Testis (tissue), 2 donors: Measurements from ENCODE around the gene LRRIQ4.

Source experiments
- CTCF ChIP-seq, 3 experiments: fragments of 450-650 bp in 2 of 3; fragments of 200-600 bp in 1 of 3; sonication (generic) in 1 of 3; IDR thresholded peaks; one replicate each; pipeline ENCODE4 v1.5.1; 2016 to 2019; ENCODE audit warnings: antibody characterized with exemption in 3 of 3, mild to moderate bottlenecking in 2 of 3, moderate library complexity in 1 of 3
- POLR2A ChIP-seq: fragments of 450-650 bp; IDR thresholded peaks from one replicate; pipeline ENCODE4 v1.6.1; 2017; ENCODE audit warnings: antibody characterized with exemption, mild to moderate bottlenecking, moderate library complexity

DNA sequence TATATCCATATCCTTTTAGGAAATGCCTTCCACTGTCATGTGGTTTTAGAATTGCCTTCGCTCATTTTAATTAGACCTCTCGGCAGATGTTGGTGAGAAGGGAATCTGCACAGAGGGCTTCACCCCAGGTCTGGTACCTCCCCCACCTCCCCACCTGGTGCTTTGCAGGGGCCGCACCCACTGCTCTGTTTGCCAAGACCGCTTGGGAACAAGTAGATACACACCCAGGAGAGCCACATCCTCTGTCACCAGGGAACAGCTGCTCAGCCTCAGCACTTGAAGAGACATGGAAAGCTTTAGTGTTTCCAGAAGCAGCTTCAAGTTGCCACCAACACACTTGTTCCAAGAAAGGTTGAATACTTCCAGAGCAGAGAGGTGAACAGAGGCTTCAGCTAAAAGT, 35.2 kb downstream of the LRRIQ4 start:
- no peak for TF ChIP-seq CTCF (IDR thresholded peaks at IDR 0.05)
- no peak for TF ChIP-seq POLR2A
